ENCODE results near the gene IL16.

IL16 gene

DNA sequence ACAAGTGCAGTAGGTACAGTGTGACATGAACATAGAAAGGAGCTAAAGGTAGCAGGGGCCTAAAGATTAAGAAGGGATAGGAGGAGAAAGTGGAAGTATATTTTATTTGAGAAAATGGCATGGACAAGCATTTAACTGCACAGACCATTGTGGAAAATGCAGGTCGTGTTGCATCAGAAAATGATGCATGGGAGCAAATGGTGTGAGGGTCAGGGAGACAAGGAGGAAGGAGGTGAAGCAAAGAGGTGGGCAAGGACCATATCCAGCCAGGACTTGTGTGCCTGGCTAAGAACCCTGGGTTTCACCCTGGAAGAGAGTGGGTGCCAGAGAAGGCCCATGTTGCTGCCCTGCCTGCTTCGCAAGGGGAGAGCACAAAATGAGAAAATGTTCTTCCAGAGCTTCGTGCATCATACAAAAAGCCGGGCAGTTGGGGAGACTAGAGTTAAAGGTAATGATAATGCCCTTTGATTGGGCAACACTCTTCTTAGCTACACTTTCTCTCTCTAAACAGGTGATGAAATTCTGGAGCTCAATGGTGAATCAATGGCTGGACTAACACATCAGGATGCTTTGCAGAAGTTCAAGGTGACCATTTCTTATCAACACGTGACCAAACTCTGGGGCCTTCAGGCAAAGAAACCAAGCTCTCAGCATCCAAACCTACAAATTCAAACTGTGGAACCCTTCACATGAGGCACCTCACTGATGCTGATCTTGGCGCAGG, 81.8 kb downstream of the IL16 start:
- no peak for DNase-seq

DNA sequence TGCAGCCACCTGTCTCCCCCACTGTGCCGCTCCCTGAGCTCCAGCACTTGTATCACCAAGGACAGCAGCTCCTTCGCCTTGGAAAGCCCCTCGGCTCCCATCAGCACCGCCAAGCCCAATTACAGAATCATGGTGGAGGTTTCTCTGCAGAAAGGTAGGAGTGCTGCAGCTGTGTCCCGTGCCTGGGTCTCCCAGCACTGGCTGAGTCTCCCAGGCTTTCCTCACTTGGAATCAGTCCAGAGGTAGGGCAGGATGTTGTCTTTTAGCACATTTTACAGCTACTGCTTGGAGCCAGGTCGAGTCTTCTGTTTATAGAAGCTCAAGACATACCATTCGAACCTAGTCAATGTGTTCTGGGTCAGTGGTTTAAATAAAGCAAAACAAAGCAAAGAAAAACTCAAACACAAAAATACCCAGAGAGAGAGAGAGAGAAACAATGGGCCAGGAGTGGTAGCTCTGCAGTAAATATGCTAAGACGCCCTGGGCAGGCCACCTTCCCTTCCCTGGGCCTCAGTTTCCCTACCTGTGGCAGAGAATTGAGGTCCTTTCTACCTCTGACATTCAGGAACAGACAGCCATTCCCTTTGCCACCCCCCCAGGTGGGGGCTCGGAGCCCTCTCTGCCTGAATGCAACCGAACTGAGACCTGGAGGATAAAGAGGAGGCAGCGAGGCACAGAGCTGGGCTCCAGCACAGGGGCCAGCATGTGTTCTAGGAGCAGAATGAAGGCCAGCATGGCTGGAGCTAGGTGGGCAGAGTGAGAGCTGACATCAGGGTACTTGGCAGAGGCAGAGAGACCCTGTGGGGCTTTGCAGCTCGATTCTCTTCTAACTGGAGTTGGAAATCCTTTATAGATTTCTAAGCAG, 83.2 kb downstream of the IL16 start:
- no peak for DNase-seq

DNA sequence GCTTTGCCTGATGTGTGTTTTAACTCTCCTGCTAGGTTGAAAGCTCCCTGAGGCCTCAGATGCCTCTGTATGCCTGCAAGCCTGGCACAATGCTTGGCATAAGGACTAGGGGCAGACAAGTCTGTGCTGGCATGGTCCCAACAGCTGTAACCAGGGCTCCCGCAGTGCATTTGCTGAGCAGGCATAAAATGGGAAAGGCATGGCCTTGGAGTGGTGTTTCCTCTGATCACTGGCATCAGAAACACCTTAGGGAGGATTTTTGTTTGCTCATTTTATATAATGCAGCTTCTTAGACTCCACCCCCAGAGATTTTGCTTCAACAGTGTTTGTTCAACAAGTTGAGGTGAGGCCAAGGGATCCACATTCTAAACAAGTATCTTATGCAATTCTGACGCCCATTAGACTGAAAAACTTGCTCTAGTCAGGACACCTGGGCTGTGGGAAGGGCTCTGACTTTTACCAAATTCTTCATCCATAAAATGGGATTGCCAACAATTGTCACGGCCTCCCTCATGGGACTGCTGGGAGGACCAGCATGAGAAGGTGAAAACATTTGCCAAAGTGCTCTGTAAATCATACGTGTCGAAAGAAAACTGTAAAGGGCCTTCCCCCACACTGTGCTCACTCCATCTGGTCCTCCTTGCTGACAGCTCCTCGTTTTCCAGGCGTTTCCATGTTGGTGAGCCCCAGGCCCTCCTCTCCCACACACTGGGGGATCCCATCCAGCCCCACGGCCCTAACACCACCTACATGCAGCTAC, 84.2 kb downstream of the IL16 start:
- no peak for DNase-seq

DNA sequence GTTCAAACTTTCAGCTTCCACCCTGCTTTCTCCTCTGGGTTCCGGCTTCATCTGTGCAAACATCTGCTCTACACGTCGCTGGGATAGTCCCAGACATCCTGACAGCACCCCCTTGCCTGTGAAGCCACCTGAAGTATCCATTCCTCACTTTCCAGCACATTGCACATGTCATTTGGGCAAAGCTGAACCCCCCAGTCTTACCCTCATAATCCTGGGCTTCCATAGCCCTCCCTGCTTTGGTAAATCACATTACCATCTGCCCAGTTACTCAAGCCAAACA, 84.7 kb downstream of the IL16 start:
- no peak for DNase-seq

DNA sequence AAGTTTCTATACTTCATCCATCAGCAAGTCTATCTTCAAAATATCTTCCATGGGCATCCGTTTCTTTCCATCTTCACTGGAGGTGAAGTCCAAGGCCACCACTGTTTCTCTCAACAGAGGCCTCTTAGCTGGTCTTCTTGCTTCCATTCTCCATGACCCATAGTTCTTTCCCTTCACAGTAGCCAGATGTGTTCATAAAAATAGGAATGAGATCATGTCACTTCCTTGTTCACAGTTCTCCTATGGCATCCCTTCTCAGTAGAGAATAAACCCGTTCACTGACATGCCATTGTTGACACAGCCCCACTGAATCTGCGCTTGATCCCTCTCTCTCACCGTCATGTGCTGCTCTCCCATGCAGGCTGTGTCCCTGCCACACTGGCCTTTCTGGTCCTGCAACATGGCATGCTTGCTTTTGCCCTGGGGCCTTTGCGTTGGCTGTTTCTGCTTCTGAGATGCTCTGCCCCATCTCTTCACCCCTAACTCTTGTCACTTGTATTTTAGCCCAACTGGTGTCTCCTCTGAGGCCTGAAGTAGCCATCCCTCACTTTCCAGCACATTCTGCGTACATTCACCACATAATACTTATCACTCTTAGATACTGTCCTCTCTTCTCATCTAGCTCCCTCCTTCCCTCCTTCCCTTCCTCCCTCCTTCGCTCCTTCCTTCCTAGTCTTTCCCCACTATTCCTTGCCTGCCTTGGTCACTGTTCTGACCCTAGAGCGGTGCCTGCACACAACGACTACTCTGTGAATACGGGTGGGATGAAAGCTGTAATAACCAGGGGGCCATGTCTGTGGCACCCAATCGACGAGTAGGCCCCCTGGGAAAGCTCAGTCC, 85.3 kb downstream of the IL16 start:
- DNase-seq = no peak

DNA sequence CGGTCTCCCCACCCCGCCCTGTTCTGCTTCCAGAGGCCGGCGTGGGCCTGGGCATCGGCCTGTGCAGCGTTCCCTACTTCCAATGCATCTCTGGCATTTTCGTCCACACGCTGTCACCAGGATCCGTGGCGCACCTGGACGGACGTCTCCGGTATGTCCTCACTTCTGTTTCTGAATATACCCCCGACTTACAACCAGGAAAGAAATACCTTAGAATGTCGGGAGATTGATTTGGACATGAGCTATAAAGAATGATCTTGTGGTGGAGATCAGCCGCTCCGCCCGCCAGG, 85.9 kb downstream of the IL16 start:
- no peak for DNase-seq

DNA sequence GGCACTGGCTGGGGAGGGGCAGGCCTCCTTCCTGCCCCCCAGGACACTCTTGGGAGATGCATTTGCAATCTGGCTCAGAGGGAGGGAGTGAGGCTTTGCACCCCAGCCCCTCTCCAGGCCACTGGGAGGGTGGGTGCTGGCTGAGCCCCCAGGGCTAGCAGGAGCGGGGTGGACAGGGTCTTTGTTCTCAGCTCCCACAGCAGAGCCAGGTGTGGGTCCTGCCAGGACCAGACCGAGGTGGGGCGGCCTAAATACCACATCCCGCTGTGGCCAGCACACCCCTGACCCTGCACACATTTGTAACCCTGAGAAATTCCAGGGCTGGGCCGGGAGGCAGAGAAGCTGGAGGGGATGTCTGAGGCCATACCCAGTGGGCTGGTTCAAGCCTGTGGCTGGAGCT, 86.2 kb downstream of the IL16 start:
- no peak for DNase-seq

DNA sequence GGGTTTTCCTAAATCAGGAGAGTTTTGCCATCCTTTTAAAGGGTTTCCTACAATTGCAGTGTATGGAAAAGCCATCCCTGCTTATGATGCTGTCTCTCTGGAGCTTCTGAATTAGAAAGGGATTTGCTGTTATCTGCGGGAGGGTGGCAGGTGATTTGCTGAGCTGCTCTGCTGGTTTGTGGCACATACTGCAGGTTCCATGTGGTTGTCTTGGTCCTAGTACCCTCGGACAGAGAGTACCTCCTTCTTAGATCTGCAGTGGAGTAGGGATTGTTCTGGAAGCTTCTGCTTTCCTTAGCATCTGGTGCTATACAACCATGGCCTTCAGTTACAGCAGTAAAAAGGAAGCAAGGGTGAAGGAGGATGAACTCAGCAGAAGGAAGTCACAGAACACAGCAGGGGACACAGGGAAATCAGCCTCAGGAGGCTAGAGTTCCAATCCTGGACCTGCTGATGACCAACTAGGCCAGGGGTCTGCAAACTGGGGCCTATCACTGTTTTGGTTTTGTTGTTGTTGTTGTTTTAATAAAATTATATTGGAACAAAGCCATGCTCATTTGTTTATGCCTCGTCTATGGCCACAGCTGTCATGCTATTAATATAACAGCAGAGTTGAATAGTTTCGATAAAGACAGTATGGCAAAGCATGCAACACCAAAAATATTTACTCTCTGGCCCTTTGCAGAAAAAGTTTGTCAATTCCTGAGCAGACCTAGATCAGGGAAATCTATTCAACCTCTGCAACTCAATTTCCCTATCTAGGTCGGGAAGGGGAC, 87.8 kb downstream of the IL16 start:
- no peak for DNase-seq

DNA sequence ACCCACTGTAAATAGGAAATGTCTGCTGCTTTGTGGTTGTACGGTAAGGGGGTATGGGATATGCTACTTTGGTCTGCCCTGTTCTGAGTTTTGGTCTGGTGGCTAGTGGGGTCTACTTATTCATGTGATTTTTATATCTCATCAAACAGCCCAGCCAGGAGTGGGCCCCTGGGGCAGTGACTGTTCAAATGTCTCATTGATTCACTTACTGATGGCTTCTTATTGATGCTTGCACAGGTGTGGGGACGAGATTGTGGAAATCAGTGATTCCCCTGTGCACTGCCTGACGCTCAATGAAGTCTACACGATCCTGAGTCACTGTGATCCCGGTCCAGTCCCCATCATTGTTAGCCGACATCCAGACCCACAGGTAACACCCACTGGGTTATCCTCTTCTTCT, 88.8 kb downstream of the IL16 start:
- DNase-seq = no peak

DNA sequence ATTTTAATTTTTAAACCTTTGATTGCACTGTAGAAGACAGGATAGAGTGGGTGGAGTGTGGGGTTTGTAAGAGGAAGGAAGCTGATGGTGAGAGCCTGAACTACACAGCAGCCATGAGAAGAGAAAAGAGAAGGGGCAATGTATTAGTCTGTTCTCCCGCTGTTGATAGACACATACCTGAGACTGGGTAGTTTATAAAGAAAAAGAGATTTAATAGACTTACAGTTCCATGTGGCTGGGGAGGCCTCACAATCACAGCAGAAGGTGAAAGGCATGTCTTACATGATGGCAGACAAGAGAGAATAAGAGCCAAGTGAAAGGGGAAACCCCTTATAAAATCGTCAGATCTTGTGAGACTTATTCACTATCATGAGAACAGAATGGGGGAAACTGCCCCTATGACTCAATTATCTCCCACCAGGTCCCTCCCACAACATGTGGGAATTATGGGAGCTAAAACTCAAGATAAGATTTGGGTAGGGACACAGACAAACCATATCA, 90.0 kb downstream of the IL16 start:
- DNase-seq = no peak

DNA sequence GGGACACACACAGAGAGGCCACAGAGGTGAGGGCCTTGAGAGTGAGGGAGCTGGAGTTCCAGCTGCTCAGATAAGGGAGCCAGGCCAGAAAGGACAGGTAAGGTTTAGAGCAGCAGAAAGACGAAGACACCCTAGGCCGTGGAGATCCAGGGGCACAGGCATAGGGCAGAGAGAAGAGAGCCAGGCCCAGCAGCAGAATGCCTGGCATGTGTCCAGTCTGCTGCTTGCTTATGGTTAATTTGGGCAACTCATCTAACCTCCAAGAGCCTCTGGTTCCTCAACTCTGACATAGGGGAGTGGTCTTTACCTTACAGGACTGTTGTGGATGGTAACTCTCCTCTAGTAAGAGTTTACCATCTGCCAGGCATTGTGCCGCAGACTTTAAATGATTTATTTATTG, 91.4 kb downstream of the IL16 start:
- DNase-seq = no peak

DNA sequence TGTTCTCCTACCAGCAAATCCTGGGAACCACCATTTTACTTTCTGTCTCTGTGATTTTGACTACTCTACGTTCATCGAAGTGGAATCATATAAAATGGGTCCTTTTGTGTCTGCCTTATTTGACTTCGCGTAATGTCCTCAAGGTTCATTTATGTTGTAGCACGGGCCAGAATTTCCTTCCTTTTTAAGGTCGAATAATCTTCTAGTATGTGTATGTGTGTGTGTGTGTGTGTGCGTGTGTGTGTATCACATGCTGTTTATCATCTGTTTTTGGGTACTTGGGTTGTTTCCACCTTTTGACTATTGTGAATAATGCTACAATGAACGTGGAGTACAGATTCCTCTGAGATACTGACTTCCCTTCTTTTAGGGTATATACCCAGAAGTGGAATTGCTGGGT, 91.9 kb downstream of the IL16 start:
- no peak for DNase-seq

DNA sequence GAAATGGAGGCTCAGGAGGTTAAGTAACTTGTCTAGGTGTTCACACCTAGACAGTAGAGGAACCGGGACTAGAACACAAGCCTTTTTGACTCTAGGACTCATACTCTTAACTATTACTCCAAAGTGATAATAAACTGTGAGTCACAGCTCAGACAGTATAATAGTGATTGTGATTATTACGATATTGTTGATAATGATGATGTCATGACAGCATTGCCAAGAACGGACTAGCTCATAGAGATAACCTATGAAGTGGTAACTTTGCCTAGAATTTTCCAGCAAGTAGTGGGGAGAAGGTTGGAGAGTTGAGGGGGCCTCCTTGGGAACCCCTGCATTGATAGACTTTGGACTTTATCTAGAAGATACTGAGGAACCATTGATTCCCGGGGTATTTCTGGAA, 93.2 kb downstream of the IL16 start:
- no peak for DNase-seq

DNA sequence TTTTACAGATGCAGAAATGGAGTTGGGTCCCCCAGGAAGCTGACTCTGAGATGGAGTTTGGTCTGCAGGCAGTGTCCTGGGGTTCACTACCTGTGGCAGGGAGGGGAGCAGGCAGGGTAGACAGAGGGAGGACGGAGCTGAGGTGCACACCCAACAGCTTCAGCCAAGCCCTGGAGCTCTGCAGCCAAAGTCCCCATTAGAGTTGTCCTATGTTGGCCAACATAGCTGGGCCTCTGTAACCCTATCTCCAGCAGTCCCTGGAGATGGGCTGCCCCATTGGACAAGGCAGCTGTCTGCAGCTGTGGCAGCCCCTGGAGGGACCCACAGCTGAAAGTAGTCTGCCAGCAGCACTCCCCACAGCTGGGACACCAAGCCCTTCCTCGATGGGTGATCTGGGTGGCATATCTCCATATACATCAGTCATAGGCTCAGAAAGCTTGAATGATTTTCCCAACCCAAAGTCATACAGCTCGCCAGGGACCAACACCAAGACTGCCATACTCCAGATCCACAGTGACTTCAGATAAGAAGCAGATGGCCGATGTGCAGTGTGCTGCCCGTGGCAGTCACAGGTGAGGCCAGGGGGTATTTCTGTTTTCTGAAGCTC, 95.3 kb downstream of the IL16 start:
- DNase-seq = no peak

DNA sequence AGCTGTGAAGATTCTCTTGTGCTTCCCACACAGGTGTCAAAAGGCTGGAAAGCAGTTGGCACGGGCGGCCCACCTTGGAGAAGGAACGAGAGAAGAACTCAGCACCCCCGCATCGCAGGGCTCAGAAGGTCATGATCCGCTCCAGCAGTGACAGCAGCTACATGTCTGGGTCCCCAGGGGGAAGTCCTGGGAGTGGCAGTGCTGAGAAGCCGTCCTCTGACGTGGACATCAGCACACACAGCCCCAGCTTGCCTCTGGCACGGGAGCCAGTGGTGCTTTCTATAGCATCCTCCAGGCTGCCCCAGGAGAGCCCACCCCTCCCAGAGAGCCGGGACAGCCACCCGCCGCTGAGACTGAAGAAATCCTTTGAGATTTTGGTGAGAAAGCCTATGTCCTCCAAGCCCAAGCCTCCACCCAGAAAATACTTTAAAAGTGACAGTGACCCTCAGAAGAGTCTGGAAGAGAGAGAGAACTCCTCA, 95.9 kb downstream of the IL16 start:
- no peak for DNase-seq

DNA sequence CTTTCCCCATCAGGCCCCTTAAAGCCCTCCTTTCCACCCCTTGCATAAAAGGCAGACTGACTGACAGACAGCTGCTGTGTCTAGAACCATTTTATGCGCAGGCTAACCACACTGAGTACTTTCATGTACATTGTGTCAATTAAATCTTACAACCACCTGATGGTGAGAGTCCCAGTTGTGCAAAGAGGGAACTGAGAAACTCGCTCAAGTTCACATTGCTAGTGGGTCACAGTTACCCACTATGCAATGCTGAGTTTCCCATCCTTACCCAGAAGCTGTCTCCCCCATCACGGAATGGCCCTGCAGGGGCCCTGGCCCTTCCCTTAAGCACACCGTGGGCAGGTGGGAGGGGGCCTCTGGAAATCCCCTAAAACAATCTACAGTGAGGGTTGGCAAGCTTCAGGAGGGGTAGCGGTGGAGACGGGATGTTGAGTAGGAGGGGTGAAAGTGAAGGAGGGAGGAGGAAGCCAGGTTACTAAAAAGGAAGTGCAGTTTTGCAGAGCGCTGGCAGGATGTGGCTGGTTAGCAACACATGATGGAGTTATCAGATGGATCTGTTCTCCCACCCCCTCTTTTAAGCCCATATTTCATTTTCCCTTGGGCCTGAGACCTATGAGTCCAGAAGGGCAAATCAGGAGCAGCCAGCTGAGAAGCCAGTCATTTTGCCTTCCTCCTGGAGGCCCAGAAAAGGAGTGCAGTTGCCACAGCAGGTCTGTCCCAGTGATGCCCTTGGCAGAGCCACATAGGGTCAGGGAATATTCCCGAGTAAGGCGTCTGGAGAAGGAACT, 97.2 kb downstream of the IL16 start:
- DNase-seq = no peak

DNA sequence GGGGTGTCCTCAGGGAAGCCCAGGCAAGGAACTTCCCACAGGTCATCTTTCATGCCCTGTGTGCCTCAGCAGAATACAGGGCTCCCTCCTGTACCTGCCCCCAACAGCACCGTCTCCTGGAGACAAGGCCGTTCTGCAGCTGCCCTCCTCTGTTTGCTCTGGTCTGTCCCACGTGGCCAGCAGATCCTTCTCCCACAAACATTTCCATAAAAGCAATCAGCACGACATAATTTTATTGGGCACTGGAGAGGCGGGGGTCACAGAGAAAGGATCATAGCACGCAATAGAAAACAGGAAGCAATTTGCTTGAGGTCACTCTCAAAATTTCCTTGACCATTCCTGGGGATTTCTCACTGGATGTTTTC, 97.8 kb downstream of the IL16 start:
- DNase-seq = no peak

DNA sequence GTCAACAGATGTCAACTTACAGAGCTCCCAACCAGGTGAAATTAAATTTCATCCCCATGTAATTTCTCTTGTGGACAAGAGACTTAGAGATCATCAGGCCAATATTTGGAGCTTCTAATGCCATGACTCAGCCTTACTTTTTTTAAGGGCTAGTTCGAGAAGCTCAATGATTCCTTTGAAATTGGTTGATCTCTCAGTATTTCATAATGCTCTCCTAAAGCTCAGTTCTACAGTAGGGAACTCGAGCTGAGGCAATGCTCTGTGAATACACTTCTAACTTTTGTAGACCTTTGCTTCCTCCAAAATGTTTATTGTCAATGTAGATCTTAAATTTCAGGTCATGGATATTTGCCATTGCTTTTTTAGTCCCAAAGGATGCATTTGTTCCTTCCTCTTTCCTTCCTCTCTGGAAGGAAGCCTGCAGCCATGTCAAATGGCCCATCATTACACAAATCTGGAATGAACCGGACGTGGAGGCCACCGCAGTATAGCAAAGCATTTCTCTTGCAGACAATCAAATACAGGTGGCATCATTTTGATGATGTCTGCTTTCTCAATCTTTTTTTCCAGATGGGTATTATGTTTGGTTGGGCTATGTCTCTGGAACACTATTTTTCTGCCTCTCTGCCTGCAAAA, 98.9 kb downstream of the IL16 start:
- DNase-seq = no peak

DNA sequence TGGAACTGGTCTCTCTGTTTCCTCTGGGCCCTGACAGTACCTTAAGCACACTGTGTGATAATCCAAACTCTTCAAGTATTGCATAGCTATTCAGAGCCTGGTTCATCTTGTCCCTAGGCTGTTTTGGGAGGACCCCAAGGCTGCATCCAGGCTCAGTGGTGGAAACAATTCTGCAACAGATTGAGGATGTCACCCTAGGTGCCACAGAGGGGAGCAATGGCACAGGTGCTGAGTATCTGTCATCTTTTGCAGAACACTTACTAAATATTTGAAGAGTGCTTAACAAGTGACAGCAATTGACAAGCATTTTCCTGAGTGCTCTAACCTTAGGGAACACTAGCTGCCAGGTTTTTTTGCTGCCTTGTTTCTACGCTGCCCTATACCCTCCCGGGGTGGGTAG, 99.5 kb downstream of the IL16 start:
- DNase-seq = no peak

DNA sequence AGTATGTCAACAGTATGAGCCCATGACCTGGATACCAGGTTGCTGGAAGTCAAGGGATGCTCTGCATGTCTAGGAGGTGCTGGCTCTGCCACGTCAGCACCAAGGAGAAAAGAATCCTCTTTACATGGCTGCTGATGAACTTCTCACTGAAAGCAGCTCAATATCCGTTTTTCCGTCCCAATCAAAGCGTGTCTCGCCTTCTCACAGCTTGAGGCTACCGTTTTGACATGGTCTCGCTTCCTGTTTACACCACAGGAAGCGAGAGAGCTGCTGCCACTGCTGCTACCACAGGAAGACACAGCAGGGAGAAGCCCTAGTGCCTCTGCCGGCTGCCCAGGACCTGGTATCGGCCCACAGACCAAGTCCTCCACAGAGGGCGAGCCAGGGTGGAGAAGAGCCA, 100.0 kb downstream of the IL16 start:
- DNase-seq = peak in 1 of 2 experiments; percentile 36

All from SW 1271 (cell line).